LNCaP clone FGC (cell line): ENCODE results near the gene FRYL.

Experiments
- DNase-seq: peaks from one replicate; pipeline ENCODE4 v3.0.0-alpha.2; 2011; ENCODE audit warnings: low read depth
- H3K4me3 ChIP-seq: 2 replicates; pipeline ENCODE4 v1.5.1; 2011; ENCODE audit warnings: mild to moderate bottlenecking, low read depth, low read length, control low read depth
- TF ChIP-seq, protein P1 (sequence below): IDR thresholded peaks from 2 replicates; pipeline ENCODE4 v1.5.1; 2012; ENCODE audit warnings: mild to moderate bottlenecking; ENCODE audit not compliant: control insufficient read depth, insufficient read depth; ENCODE audit errors: extremely low read depth

Gene FRYL

DNA sequence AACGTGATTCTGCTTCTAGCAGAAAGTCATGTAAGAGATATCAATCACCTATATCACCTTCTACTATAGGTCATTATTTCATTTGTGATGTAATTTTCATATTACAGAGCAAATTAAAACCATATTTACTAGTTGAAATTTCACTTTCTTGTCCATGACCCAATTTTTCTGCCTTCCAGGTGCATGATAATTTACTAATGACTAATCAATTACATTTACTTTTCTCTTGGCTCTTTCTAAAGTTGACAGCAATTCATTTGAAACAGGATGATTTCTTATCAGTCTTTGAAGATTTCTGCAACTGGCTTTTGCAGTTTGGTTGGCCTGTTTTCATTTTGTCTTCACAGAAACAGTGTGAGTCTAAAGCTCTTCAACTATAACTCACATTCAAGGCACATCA is 208.6 kb downstream of the FRYL start:
- TF ChIP-seq, protein P1, sequence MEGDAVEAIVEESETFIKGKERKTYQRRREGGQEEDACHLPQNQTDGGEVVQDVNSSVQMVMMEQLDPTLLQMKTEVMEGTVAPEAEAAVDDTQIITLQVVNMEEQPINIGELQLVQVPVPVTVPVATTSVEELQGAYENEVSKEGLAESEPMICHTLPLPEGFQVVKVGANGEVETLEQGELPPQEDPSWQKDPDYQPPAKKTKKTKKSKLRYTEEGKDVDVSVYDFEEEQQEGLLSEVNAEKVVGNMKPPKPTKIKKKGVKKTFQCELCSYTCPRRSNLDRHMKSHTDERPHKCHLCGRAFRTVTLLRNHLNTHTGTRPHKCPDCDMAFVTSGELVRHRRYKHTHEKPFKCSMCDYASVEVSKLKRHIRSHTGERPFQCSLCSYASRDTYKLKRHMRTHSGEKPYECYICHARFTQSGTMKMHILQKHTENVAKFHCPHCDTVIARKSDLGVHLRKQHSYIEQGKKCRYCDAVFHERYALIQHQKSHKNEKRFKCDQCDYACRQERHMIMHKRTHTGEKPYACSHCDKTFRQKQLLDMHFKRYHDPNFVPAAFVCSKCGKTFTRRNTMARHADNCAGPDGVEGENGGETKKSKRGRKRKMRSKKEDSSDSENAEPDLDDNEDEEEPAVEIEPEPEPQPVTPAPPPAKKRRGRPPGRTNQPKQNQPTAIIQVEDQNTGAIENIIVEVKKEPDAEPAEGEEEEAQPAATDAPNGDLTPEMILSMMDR = no peak
- DNase-seq = no peak
- H3K4me3 ChIP-seq = no peak overlapping the region

GRCh38 chr4:48570646-48571220 is 209.3 kb downstream of the FRYL start:
- no peak overlapping the region for H3K4me3 ChIP-seq
- TF ChIP-seq, protein P1 = no peak
- no peak for DNase-seq

DNA sequence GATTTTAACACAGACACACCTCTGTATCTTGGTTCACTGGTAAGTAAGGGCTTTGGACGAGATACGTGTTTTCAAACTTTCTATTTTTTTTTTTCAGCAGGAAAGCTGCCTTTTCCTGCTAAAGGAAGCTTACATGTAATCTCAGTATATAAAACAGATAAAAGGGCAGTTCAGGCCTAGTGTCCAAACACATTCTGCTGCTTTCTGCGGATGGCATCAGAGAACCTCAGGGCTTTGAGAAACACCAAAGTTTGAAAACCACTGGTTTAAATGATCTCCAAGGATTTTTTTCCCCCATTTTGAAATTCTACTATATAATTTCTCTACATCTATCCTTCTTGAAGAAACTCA is 214.1 kb downstream of the FRYL start:
- no peak overlapping the region for H3K4me3 ChIP-seq
- TF ChIP-seq, protein P1 = no peak
- no peak for DNase-seq

DNA sequence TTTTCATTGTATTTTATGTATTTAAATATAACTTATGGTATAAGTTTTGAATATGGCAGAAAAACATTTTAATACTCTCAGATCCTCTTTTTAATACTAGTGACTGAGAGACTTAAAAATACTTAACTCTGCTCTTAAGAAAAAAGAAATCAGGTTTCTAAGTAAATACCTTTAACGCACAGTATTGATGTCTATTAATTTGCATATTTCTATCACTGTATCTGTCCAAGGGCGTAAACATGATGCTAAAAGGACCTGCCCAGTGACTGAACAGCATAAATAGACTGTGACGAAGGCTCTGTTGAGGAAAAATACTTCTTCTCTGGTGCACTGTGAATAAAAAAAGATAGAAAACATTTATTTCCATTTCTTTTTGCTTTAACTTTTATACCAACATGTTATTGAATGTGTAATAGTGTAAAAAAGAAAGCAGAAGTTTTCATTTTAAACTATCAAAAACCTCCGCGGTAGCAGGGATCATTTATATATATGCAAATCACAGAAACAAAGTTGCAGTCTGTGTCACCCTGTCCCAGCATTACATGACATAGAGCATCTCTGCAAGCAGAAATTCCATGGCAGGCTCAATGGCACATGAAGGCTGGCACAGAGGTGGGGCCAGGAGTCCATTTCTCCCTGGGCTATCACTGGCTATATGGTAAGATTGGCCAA is 214.6 kb downstream of the FRYL start:
- H3K4me3 ChIP-seq = no peak overlapping the region
- TF ChIP-seq, protein P1 = no peak
- DNase-seq = no peak

DNA sequence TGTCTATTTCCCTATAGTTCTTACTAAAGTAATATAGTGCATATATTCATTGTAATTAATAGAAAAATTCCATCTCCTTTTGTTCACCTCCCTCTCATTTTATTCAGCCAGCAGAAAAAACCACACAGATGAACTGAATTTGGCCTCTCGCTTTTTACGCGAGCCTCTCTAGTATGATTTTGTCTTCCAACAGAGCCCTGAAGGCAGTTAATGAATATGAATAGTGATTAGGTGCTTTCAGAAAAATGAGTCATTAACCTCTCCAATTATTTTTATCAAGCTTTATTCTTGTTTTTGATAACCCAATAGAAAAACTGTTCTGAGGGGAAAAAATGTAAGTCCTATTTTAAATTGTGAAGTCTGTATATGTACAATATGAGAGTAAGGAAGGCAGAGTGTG is 215.9 kb downstream of the FRYL start:
- no peak overlapping the region for H3K4me3 ChIP-seq
- no peak for DNase-seq
- TF ChIP-seq, protein P1 = no peak

DNA sequence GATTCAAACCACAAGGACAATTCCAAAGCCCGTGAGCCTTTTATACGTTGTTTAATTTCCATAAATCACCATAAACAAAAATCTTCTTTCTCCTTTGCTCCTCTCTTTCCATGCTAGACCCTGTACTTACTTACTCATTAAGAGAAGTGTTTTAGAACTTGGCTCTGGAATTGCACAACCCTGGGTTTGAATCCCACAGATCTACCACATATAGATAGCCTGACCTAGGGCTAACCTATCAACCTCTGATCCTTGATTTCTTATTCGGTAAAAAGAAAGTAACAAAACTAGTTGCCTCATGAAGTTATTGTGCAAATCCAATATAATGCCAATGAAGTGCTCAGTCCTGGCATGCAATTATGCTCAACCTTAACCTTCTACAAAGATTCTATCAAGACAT is 221.3 kb downstream of the FRYL start:
- TF ChIP-seq, protein P1 = no peak
- no peak overlapping the region for H3K4me3 ChIP-seq
- no peak for DNase-seq

DNA sequence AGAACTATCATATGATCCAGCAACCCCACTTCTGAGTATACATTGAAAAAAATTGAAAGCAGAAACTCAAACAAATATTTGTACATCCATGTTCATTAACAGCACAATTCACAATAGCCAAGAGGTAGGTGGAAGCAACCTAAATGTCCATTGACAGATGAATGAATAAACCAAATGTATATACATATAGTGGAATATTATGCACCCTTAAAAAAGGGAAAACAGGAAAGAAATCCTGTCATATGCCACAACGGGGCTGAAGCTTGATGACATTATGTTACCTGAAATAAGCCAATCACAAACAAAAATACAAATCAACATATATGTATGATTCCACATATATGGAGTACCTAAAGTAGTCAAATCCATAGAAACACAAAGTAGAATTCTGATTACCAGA is 222.1 kb downstream of the FRYL start:
- TF ChIP-seq, protein P1 = no peak
- no peak overlapping the region for H3K4me3 ChIP-seq
- no peak for DNase-seq
